ENCODE results near the gene SF3A1.
"Not testable (repeated sequence)": the region's sequence is repeated elsewhere in the genome, so short reads cannot be mapped to it uniquely, and the experiment has no call there.

SF3A1 gene

GRCh38 chr22:30347255-30347892, 9.3 kb downstream of the SF3A1 start:
- Histone ChIP-seq H3K27me3 (ENCODE audit: insufficient read depth, low read depth) (no peaks in the 10 kb centered on the region), H3K4me3 (IDR thresholded peaks at IDR 0.05; ENCODE audit: insufficient read depth, low read depth, low read length) (no peak overlapping the region), H3K4me2 (no peak overlapping the region), H3K4me1 (ENCODE audit: low read depth, poor library complexity, severe bottlenecking) (peaks cover 5% of the 10 kb centered on the region), H4K20me1 (ENCODE audit: insufficient read depth) (no peaks in the 10 kb centered on the region), H3K36me3 (ENCODE audit: insufficient read depth) (peaks cover 8% of the 10 kb centered on the region; the same call in 1 of the 2 replicates), H3K27ac (no peak overlapping the region), H3K9ac (no peak overlapping the region), H2AFZ (ENCODE audit: low read depth) (no peak overlapping the region), H3K79me2 (ENCODE audit: insufficient read depth, low read depth) (peaks cover 24% of the 10 kb centered on the region)
- TF ChIP-seq CTCF (conservative IDR thresholded peaks at IDR 0.05; ENCODE audit: low read depth, low read length) = no peak

GRCh38 chr22:30344447-30345200, 12.1 kb downstream of the SF3A1 start:
- Histone ChIP-seq H3K79me2 (ENCODE audit: insufficient read depth, low read depth) (peaks cover 13% of the 10 kb centered on the region; the same call in 1 of the 2 replicates), H3K4me3 (IDR thresholded peaks at IDR 0.05; ENCODE audit: insufficient read depth, low read depth, low read length) (no peak overlapping the region), H4K20me1 (ENCODE audit: insufficient read depth) (no peaks in the 10 kb centered on the region), H2AFZ (ENCODE audit: low read depth) (no peak overlapping the region), H3K36me3 (ENCODE audit: insufficient read depth) (peaks cover 8% of the 10 kb centered on the region; the same call in 1 of the 2 replicates), H3K27me3 (ENCODE audit: insufficient read depth, low read depth) (no peaks in the 10 kb centered on the region), H3K4me1 (ENCODE audit: low read depth, poor library complexity, severe bottlenecking) (peaks cover 5% of the 10 kb centered on the region), H3K27ac (no peak overlapping the region), H3K9ac (no peak overlapping the region), H3K4me2 (no peak overlapping the region)
- TF ChIP-seq CTCF (conservative IDR thresholded peaks at IDR 0.05; ENCODE audit: low read depth, low read length) = no peak

GRCh38 chr22:30340911-30341685, 15.6 kb downstream of the SF3A1 start:
- Histone ChIP-seq H3K79me2 (ENCODE audit: insufficient read depth, low read depth) (no peaks in the 10 kb centered on the region), H3K4me3 (IDR thresholded peaks at IDR 0.05; ENCODE audit: insufficient read depth, low read depth, low read length) (no peak overlapping the region), H3K27ac (no peak overlapping the region), H3K4me2 (no peak overlapping the region), H4K20me1 (ENCODE audit: insufficient read depth) (no peaks in the 10 kb centered on the region), H3K27me3 (ENCODE audit: insufficient read depth, low read depth) (no peaks in the 10 kb centered on the region), H3K9ac (no peak overlapping the region), H2AFZ (ENCODE audit: low read depth) (no peak overlapping the region), H3K4me1 (ENCODE audit: low read depth, poor library complexity, severe bottlenecking) (no peaks in the 10 kb centered on the region), H3K36me3 (ENCODE audit: insufficient read depth) (peaks cover 11% of the 10 kb centered on the region; the same call in 1 of the 2 replicates)
- no peak for TF ChIP-seq CTCF (conservative IDR thresholded peaks at IDR 0.05; ENCODE audit: low read depth, low read length)

GRCh38 chr22:30338802-30339201, 17.9 kb downstream of the SF3A1 start:
- H3K36me3 ChIP-seq (ENCODE audit: insufficient read depth) = peaks cover 3% of the 10 kb centered on the region; the same call in 1 of the 2 replicates
- H4K20me1 ChIP-seq (ENCODE audit: insufficient read depth) = no peaks in the 10 kb centered on the region
- no peak for TF ChIP-seq CTCF (conservative IDR thresholded peaks at IDR 0.05; ENCODE audit: low read depth, low read length)
- H3K27me3 ChIP-seq (ENCODE audit: insufficient read depth, low read depth) = no peaks in the 10 kb centered on the region
- H3K9ac ChIP-seq = no peak overlapping the region
- H3K27ac ChIP-seq = no peak overlapping the region
- no peak overlapping the region for H2AFZ ChIP-seq (ENCODE audit: low read depth)
- H3K4me2 ChIP-seq = no peak overlapping the region
- no peaks in the 10 kb centered on the region for H3K79me2 ChIP-seq (ENCODE audit: insufficient read depth, low read depth)
- H3K4me3 ChIP-seq (IDR thresholded peaks at IDR 0.05; ENCODE audit: insufficient read depth, low read depth, low read length) = no peak overlapping the region
- no peaks in the 10 kb centered on the region for H3K4me1 ChIP-seq (ENCODE audit: low read depth, poor library complexity, severe bottlenecking)

- H3K79me2 ChIP-seq (ENCODE audit: insufficient read depth, low read depth); H3K4me2 ChIP-seq; H2AFZ ChIP-seq (ENCODE audit: low read depth); H3K4me3 ChIP-seq (IDR thresholded peaks at IDR 0.05; ENCODE audit: insufficient read depth, low read depth, low read length); H3K27ac ChIP-seq; H3K9ac ChIP-seq; H4K20me1 ChIP-seq (ENCODE audit: insufficient read depth); H3K27me3 ChIP-seq (ENCODE audit: insufficient read depth, low read depth); H3K4me1 ChIP-seq (ENCODE audit: low read depth, poor library complexity, severe bottlenecking); H3K36me3 ChIP-seq (ENCODE audit: insufficient read depth): not testable (repeated sequence)
These were observed 18.4 kb downstream of the SF3A1 start for GRCh38 chr22:30338341-30338740.

All from KMS-11 (cell line).